Fibroblast of villous mesenchyme (primary cell): ENCODE results near the gene SLC22A17. TPM values are rescaled to one million over a fixed set of nuclear protein-coding genes. Genes with fewer than 3 reads are reported as not detected.

ENCODE experiments used
- DNase-seq: peaks from one replicate; pipeline ENCODE4 v3.0.0-alpha.2; 2010; ENCODE audit warnings: low read depth
- H3K4me3 ChIP-seq: 2 replicates; pipeline ENCODE4 v1.5.1; 2011; ENCODE audit warnings: low read depth, mild to moderate bottlenecking, low read length
- total RNA-seq: library from RNA; depleted of rRNA; stranded (reverse); fragments of >200 nt; gene quantifications from 2 replicates; pipeline ENCODE4 v1.2.3, GENCODE V29; 2012
- TF ChIP-seq, protein P1 (sequence below): IDR thresholded peaks from 2 replicates; pipeline ENCODE4 v1.5.1; 2012; ENCODE audit warnings: low read depth, mild to moderate bottlenecking, low read length; ENCODE audit not compliant: insufficient read depth

SLC22A17 gene
- total RNA-seq, 1 donor = 16.4 TPM

DNA sequence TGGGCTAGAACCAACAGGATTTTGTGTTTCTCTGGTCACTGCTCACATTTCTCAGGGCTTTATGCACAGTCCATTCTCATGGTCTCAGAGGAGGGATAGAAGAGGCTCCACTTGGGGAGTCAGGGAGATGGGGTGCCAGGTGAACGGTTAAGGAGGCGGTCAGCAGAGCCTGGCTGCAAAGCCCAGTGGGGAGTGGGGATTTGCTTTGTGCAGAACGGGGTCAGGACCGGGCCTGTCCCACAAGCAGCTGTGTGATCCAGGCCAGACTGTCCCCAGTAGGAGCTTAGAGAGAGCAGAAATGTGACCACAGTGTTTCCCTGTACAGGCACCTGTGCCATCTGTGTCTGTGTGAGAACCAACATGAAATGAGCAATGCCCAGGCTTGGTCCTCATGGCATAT, 28.3 kb upstream of the SLC22A17 start:
- DNase-seq = no peak
- H3K4me3 ChIP-seq = no peak overlapping the region
- TF ChIP-seq, protein P1, sequence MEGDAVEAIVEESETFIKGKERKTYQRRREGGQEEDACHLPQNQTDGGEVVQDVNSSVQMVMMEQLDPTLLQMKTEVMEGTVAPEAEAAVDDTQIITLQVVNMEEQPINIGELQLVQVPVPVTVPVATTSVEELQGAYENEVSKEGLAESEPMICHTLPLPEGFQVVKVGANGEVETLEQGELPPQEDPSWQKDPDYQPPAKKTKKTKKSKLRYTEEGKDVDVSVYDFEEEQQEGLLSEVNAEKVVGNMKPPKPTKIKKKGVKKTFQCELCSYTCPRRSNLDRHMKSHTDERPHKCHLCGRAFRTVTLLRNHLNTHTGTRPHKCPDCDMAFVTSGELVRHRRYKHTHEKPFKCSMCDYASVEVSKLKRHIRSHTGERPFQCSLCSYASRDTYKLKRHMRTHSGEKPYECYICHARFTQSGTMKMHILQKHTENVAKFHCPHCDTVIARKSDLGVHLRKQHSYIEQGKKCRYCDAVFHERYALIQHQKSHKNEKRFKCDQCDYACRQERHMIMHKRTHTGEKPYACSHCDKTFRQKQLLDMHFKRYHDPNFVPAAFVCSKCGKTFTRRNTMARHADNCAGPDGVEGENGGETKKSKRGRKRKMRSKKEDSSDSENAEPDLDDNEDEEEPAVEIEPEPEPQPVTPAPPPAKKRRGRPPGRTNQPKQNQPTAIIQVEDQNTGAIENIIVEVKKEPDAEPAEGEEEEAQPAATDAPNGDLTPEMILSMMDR = no peak

DNA sequence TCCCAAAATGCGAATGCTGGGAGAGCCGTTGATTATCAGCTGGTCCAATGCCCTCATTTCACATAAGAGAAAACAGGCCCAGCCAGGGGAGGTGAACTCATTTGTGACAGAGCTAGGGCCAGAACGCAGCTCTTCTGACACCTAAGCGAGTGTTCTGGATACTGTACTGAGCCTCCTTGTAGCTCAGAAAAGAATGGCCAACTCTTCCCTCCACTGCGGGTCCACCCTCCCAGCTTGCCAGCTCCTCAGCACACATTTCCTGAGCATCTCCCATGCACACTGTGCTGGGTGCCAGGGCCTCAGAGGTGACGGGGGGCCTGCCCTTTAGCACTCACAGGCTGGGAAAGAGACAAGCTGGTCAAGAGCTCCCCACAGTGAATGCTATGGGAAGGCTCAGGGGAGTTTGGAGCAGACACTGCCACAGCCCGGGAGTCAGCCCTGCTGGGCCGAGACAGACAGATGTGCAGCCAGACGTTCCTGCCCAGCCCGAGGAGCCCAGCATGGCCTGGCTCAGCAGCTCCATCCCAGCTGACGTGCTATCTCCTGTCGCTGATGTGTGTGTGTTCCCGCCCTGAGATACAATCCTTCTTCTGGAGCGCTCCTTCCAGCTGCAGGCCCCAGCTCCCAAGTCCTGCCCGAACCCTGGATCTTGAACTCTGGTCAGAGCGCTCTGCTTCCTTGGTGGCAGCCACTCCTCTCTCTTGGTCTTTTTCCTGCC, 27.7 kb upstream of the SLC22A17 start:
- TF ChIP-seq, protein P1 = no peak
- H3K4me3 ChIP-seq = no peak overlapping the region
- DNase-seq = no peak

DNA sequence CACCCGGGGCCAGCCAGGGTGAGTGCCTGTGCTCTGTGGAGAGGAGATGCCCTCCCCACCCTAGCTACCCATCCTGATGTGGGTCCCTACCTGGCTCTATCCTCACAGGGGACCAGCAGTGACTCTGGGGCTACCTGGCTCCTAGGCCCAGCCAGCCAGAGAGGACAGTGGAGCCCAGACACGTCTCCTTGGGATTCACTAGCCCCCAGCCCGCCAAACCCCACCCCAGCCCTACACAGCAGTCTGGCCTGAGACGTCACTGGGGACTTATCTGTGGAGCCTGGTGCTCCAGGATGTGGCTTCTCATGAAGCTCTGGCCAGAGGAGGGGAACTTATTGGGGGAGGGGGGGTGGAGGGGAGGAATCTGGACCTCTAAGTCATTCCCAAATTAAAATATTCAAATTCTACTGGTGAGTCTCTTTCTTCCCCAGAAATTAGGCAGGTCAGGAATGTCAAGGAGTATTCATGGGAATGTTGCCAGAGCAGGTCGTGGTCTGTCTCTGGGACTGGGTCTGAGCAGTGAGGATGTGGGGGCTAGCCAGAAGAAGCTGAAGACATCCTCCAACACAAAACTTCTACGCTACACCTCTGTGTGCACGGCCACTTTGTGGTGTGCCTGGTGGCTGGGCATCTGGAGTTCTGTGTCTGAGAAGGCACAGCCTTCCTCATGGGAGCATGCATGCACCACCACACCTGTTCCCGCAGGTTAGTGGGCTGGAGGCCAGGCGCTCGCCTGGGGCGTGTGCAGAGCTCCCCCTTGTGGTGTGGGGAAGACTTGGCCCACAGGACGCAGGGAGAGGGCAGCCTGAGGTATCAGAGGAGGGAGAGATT, 26.9 kb upstream of the SLC22A17 start:
- peak; percentile 43 for DNase-seq
- TF ChIP-seq, protein P1 = peak; percentile 95
- H3K4me3 ChIP-seq = no peak overlapping the region

DNA sequence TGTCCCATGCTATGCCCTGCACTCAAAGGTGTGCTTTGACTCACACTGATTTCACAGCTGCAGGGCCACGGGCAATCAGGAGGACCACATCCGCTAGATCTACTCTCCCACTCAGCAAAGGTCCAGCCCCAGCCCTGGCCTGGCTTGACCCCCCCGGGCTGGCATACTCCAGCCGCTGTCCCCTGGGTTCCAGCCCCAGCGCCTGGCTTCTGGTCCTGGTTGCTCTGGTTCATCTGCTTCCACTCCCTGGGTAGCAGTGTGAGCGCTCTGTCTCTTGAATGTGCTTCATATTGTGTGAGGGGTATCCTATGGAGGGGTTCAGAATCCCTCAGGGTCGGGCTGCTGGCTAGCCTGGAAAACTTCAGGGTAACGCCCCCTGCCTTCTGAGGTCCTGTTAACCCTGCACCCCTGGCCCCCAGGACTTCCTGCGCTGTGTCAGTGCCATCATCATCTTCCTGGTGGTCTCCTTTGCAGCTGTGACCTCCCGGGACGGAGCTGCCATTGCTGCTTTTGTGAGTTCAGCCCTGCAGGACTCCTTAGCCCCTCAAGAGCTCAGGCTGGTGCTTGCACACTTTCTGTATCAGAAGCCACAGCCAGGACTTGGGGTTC, 26.0 kb upstream of the SLC22A17 start:
- no peak for DNase-seq
- TF ChIP-seq, protein P1 = no peak
- no peak overlapping the region for H3K4me3 ChIP-seq

DNA sequence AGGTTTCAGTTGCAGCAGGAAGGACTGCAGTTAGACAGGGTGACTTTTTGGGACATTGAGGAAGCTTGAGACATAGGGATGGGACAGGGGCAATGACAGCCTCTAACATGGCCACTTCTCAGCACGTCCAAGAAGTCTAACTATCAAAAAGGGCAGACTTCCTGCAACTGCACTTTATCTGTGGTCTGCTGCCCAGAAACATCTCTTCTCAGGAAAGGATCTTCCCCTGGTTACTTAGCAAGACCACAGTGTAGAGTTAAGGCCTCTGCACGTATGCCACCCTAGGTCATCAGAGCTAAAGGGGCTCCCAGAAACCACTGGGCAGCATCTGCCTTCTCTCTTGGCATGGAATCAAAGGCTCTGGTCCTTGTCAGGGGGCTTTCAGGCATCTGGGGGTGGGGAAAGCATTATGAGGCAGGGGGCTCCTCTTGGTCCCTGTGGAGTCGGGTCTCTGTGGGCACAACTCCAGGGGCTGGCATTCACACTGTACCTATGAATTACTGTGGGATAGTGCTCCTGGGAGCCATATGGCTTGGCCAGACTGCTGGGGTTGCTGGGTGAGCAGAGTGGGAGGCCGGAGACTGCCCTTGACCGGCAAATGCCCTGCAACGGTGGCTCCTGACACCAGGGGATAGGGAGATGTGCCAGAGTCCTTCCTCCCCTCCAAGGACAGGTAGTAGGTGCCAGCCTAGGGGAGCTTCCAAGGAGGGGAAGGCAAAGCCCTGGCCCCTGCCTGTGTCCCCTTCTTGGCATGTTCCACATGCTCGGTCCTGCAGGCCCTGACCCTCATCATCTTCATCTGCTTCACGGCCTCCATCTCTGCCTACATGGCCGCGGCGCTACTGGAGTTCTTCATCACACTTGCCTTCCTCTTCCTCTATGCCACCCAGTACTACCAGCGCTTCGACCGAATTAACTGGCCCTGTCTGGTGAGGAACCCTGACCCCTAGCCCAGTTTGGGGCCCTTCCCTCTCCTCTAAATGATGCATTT, 25.2 kb upstream of the SLC22A17 start:
- TF ChIP-seq, protein P1 = no peak
- H3K4me3 ChIP-seq = no peak overlapping the region
- DNase-seq = no peak

DNA sequence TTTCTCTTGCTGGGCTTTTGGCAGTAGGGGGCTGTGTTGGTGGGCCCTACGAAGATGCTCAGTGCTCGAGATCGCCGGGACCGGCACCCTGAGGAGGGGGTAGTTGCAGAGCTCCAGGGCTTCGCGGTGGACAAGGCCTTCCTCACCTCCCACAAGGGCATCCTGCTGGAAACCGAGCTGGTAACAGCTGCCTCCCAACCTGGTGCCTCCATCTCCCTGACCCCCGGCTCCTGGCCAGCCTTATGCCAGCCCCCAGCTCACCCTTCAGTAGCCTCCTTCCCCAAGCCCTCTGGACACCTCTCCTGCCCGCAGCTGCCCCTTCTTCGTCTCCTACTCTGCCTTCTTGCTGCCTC, 24.5 kb upstream of the SLC22A17 start:
- TF ChIP-seq, protein P1 = no peak
- H3K4me3 ChIP-seq = no peak overlapping the region
- no peak for DNase-seq
